Astrocyte (in vitro differentiated cells and primary cell): ENCODE measurements around the gene DOCK2.

Experiments
- EZH2 ChIP-seq: IDR thresholded peaks from 2 replicates; pipeline ENCODE4 v1.6.1; 2012; ENCODE audit warnings: mild to moderate bottlenecking, low read length, inconsistent platforms; ENCODE audit not compliant: insufficient read depth
- TF ChIP-seq, protein P1 (sequence below): IDR thresholded peaks from 2 replicates; pipeline ENCODE4 v1.5.1; 2011; ENCODE audit warnings: low read depth, mild to moderate bottlenecking, inconsistent platforms, low read length, moderate library complexity; ENCODE audit not compliant: insufficient read depth

DNA sequence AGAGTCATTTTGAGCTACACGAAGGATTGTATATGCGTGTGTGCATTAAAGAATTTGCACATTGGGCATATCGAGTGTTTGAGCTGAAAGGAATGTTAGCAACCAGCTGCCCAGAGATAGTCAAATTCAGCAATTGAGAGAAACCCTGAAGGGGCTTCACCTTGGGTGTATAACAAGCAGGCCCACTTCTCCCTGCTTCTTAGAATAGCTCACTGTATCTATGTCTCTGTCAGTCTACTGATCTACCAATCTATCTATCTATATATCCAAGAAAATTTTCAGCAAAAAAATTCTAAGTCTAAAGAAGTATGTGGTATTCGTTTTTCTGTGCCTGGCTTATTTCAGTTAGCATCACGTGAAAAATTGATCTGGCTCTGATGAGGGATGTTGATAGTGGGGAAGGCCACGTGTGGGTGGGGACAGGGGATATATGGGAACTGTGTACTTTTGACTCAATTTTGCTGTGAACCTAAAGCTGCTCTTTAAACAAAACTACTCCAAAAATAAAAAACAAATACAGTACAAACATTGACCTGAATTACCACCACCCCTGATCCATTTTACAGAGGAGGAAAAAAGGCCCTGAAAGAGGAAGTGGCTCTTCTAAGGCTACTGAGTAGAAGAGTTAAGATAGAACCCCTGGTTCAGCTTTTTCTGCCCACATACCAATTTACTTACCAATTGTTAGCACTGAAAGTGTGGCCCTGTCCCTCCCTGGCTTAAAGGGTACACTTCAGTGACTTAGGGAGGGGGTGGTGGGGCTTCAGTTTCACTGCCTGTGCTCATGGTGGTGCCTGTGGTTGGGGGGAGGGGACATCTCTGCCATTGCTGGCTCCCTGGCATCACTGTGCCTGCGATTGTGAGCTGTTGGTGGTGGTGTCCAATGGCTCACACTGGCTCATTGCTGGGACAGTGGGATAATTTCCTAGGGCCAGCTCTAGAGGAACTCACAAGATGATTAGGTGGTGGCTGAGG, 141.8 kb downstream of the DOCK2 start:
- TF ChIP-seq, protein P1, sequence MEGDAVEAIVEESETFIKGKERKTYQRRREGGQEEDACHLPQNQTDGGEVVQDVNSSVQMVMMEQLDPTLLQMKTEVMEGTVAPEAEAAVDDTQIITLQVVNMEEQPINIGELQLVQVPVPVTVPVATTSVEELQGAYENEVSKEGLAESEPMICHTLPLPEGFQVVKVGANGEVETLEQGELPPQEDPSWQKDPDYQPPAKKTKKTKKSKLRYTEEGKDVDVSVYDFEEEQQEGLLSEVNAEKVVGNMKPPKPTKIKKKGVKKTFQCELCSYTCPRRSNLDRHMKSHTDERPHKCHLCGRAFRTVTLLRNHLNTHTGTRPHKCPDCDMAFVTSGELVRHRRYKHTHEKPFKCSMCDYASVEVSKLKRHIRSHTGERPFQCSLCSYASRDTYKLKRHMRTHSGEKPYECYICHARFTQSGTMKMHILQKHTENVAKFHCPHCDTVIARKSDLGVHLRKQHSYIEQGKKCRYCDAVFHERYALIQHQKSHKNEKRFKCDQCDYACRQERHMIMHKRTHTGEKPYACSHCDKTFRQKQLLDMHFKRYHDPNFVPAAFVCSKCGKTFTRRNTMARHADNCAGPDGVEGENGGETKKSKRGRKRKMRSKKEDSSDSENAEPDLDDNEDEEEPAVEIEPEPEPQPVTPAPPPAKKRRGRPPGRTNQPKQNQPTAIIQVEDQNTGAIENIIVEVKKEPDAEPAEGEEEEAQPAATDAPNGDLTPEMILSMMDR = no peak
- no peak for TF ChIP-seq EZH2
